Endothelial cell of umbilical vein (primary cell): Measurements from ENCODE around the gene SLC25A27. TPM values are rescaled to one million over a fixed set of nuclear protein-coding genes. Genes with fewer than 3 reads are reported as not detected.

Source experiments
- BruUV-seq: library from RNA; stranded (reverse); fragments of 400-500 nt; replicated peaks from 2 replicates; lab custom pipeline; 2021; lab: Mats Ljungman, UMichigan
- CTCF ChIA-PET: fragments of 300-600, 350-600 bp; sonication (Branson Sonifier 250); formaldehyde crosslinking; loops from one replicate; lab custom pipeline; 2021; ENCODE audit warnings: antibody characterized with exemption, inconsistent platforms; lab: Charles Lee
- POLR2A ChIA-PET: fragments of 300-600, 350-600 bp; sonication (Branson Sonifier 250); formaldehyde crosslinking; loops from one replicate; lab custom pipeline; 2021; ENCODE audit warnings: antibody characterized with exemption, inconsistent platforms; lab: Charles Lee
- DNase-seq: peaks from one replicate; pipeline ENCODE4 v3.0.0-alpha.2; 2011; ENCODE audit warnings: low read depth, low spot score
- FAIRE-seq: peaks from 2 replicates; lab custom pipeline; 2011; peaks lifted over from hg19 to GRCh38; lab: Jason Lieb, UNC
- H2AFZ ChIP-seq: 2 replicates; pipeline ENCODE4 v1.6.0; 2012; ENCODE audit warnings: low read depth, low read length, control low read depth, inconsistent platforms
- H3K27ac ChIP-seq: 2 replicates; pipeline ENCODE4 v1.5.1; 2011; ENCODE audit warnings: low read depth, mild to moderate bottlenecking, control low read depth, low read length, moderate library complexity; ENCODE audit not compliant: insufficient read depth
- H3K27me3 ChIP-seq, 2 experiments: 2 replicates each; pipeline versions ENCODE4 v1.6.0 to v1.6.1; 2011; ENCODE audit warnings: low read length in 2 of 2, mixed read lengths in 1 of 2; ENCODE audit not compliant: control insufficient read depth in 2 of 2, insufficient read depth in 2 of 2
- H3K36me3 ChIP-seq, 2 experiments: 2 replicates in 1 of 2; 3 replicates in 1 of 2; pipeline ENCODE4 v1.5.1; 2011; ENCODE audit warnings: low read length in 2 of 2, mild to moderate bottlenecking in 1 of 2, moderate library complexity in 1 of 2; ENCODE audit not compliant: control insufficient read depth in 2 of 2, insufficient read depth in 2 of 2; ENCODE audit errors: extremely low read depth in 1 of 2
- H3K4me1 ChIP-seq: 3 replicates; pipeline ENCODE4 v1.5.1; 2011; ENCODE audit warnings: mild to moderate bottlenecking, low read length; ENCODE audit not compliant: control insufficient read depth, insufficient read depth; ENCODE audit errors: extremely low read depth
- H3K4me2 ChIP-seq: 2 replicates; pipeline ENCODE4 v1.6.1; 2011; ENCODE audit warnings: low read length, control low read depth, mixed read lengths; ENCODE audit not compliant: insufficient read depth
- H3K4me3 ChIP-seq, 3 experiments: fragments of 200-600 bp in 1 of 3; sonication (generic), shearing (Covaris generic) in 1 of 3; replicated peaks in 1 of 3; 2 replicates each; pipeline ENCODE4 v1.5.1; 2011 to 2016; ENCODE audit warnings: control low read depth in 3 of 3, low read length in 3 of 3, mild to moderate bottlenecking in 2 of 3, inconsistent platforms in 1 of 3, low read depth in 1 of 3, moderate library complexity in 1 of 3; ENCODE audit not compliant: insufficient read depth in 1 of 3
- H3K79me2 ChIP-seq: 2 replicates; pipeline ENCODE4 v1.6.0; 2012; ENCODE audit warnings: low read length, inconsistent platforms; ENCODE audit not compliant: control insufficient read depth, insufficient read depth
- H3K9ac ChIP-seq: replicated peaks from 2 replicates; pipeline ENCODE3; 2011; ENCODE audit warnings: low read length, control low read depth; ENCODE audit not compliant: insufficient read depth; ENCODE audit errors: extremely low read depth
- H3K9me1 ChIP-seq: replicated peaks from 3 replicates; pipeline ENCODE4 v1.6.0; 2011; ENCODE audit warnings: mild to moderate bottlenecking, low read length; ENCODE audit not compliant: control insufficient read depth, insufficient read depth; ENCODE audit errors: extremely low read depth
- H3K9me3 ChIP-seq: replicated peaks from 2 replicates; pipeline ENCODE4 v1.5.1; 2012; ENCODE audit warnings: low read length, inconsistent platforms; ENCODE audit not compliant: control insufficient read depth, insufficient read depth
- H4K20me1 ChIP-seq: replicated peaks from 2 replicates; pipeline ENCODE3; 2011; ENCODE audit warnings: mild to moderate bottlenecking, low read length; ENCODE audit not compliant: control insufficient read depth, insufficient read depth; ENCODE audit errors: extremely low read depth
- CTCF ChIP-seq, 2 donors: IDR thresholded peaks; 1 replicate in 1 of 2; 2 replicates in 1 of 2; pipeline ENCODE4 v1.5.1; 2011; ENCODE audit warnings: low read length in 2 of 2, mild to moderate bottlenecking in 2 of 2, moderate library complexity in 2 of 2, control low read depth in 1 of 2, inconsistent platforms in 1 of 2, low read depth in 1 of 2; ENCODE audit not compliant: insufficient read depth in 1 of 2; ENCODE audit errors: extremely low read depth in 1 of 2
- EZH2 ChIP-seq: IDR thresholded peaks from 2 replicates; pipeline ENCODE4 v1.6.1; 2012; ENCODE audit warnings: borderline replicate concordance, low read depth, mild to moderate bottlenecking, moderate library complexity, low read length, inconsistent platforms; ENCODE audit not compliant: severe bottlenecking
- FOS ChIP-seq: IDR thresholded peaks from 2 replicates; pipeline ENCODE4 v1.6.1; 2011; ENCODE audit warnings: mild to moderate bottlenecking, low read length, moderate library complexity, borderline replicate concordance; ENCODE audit not compliant: insufficient read depth
- GATA2 ChIP-seq: IDR thresholded peaks from 2 replicates; pipeline ENCODE4 v1.7.0; 2011; ENCODE audit warnings: low read depth, mild to moderate bottlenecking, moderate library complexity, mixed read lengths, low read length; ENCODE audit not compliant: insufficient read length, insufficient read depth
- JUN ChIP-seq: IDR thresholded peaks from 2 replicates; pipeline ENCODE4 v1.6.1; 2011; ENCODE audit warnings: borderline replicate concordance, low read depth; ENCODE audit not compliant: insufficient read length, insufficient read depth
- MAX ChIP-seq: IDR thresholded peaks from 2 replicates; pipeline ENCODE4 v1.6.1; 2011; ENCODE audit not compliant: insufficient read depth, insufficient read length
- MYC ChIP-seq: IDR thresholded peaks from one replicate; pipeline ENCODE4 v1.6.1; 2011; ENCODE audit warnings: mild to moderate bottlenecking, low read depth, low read length
- POLR2A ChIP-seq: IDR thresholded peaks from 2 replicates; pipeline ENCODE4 v1.6.1; 2012; ENCODE audit warnings: low read depth, mild to moderate bottlenecking, control low read depth, low read length
- POLR2AphosphoS5 ChIP-seq: IDR thresholded peaks from 2 replicates; pipeline ENCODE4 v1.6.1; 2012; ENCODE audit warnings: low read depth, mild to moderate bottlenecking, control low read depth, low read length, moderate library complexity; ENCODE audit not compliant: insufficient read depth
- dilution Hi-C: fragments of 300-500 bp; cut with MboI; formaldehyde crosslinking; loops from one replicate; pipeline ENCODE4 v1.15.0; 2019; ENCODE audit warnings: low sequenced_read_pairs; ENCODE audit not compliant: extremely low pct_ligation_motif_present
- intact Hi-C: fragments of 100-400 bp; cut with micrococcal nuclease; formaldehyde crosslinking; loops from one replicate; pipeline ENCODE4 v1.10.0; 2022
- polyA plus RNA-seq, 4 experiments: library from polyadenylated mRNA; depleted of rRNA in 3 of 4; stranded (reverse) in 3 of 4; unstranded in 1 of 4; fragments of >200 nt; gene quantifications; 2 replicates each; pipeline versions ENCODE4 v1.2.1 to v1.2.3, GENCODE V29; 2011 to 2012; ENCODE audit warnings: missing spikeins in 1 of 4
- total RNA-seq: library from RNA; stranded (reverse); gene quantifications from 2 replicates; pipeline ENCODE4 v1.2.3, GENCODE V29; 2021

The SLC25A27 gene
- total and polyA plus RNA-seq, 2 donors (not counting 3 experiments of a cell fraction or from before 2014, with no cell fraction given): 3.3 to 4.0 TPM

- H3K4me3 ChIP-seq: no peak overlapping the region
- no peak overlapping the region for H3K27ac ChIP-seq
- intact Hi-C loops (no loop called here), dilution Hi-C loops (no loop called here)
- no TSS peak for BruUV-seq
- no peak overlapping the region for H3K4me2 ChIP-seq
- DNase-seq (no peak), FAIRE-seq (no peak)
- POLR2A ChIA-PET: no interaction called here
- H3K9me3 ChIP-seq: no peaks in the 10 kb centered on the region
- no peak overlapping the region for H2AFZ ChIP-seq
- H3K27me3 ChIP-seq: no peaks in the 10 kb centered on the region
- H3K36me3 ChIP-seq: no peaks in the 10 kb centered on the region
- CTCF ChIA-PET: no interaction called here
- H3K9ac ChIP-seq: no peak overlapping the region
- H3K79me2 ChIP-seq: no peaks in the 10 kb centered on the region
- TF ChIP-seq FOS (no peak), POLR2A (no peak), GATA2 (no peak), CTCF (IDR thresholded peaks at IDR 0.05; ENCODE audit: extremely low read depth in 1 of 2, insufficient read depth in 1 of 2, low read depth in 1 of 2, low read length in 2 of 2) (no peak), MYC (no peak), POLR2AphosphoS5 (no peak), EZH2 (no peak), JUN (no peak), MAX (no peak)
- no peaks in the 10 kb centered on the region for H3K9me1 ChIP-seq
- H3K4me1 ChIP-seq: no peaks in the 10 kb centered on the region
- no peaks in the 10 kb centered on the region for H4K20me1 ChIP-seq
Measured at GRCh38 chr6:46676604-46677313, 24.0 kb downstream of the SLC25A27 start.
